Testis (tissue), 3 donors: Measurements from ENCODE around the gene FOSB. TPM values are rescaled to one million over a fixed set of nuclear protein-coding genes. Genes with fewer than 3 reads are reported as not detected.

ENCODE experiments used
- DNase-seq: peaks from one replicate; pipeline ENCODE4 v3.0.0-alpha.2; 2019
- H3K27ac ChIP-seq, 2 donors: fragments of 200-600 bp; sonication (generic); one replicate each; pipeline ENCODE4 v1.5.1; 2019
- H3K27me3 ChIP-seq: fragments of 200-600 bp; sonication (generic); one replicate; pipeline ENCODE4 v1.5.1; 2019
- H3K36me3 ChIP-seq: fragments of 200-600 bp; sonication (generic); one replicate; pipeline ENCODE4 v1.5.1; 2017; ENCODE audit warnings: low read depth; ENCODE audit errors: missing control alignments
- H3K4me1 ChIP-seq: fragments of 200-600 bp; sonication (generic); one replicate; pipeline ENCODE4 v1.5.1; 2019
- H3K4me3 ChIP-seq, 2 donors: fragments of 200-600 bp; sonication (generic); one replicate each; pipeline ENCODE4 v1.5.1; 2017 to 2019
- H3K9me3 ChIP-seq: fragments of 200-600 bp; sonication (generic); one replicate; pipeline ENCODE4 v1.5.1; 2017
- POLR2A ChIP-seq: fragments of 450-650 bp; IDR thresholded peaks from one replicate; pipeline ENCODE4 v1.6.1; 2017; ENCODE audit warnings: antibody characterized with exemption, mild to moderate bottlenecking, moderate library complexity
- WGBS, 2 donors: methylation state at CpG; one replicate each; pipeline ENCODE4 v1.1.5; 2018; 5-methylcytosine and 5-hydroxymethylcytosine counted together
- intact Hi-C: fragments of 100-400 bp; cut with DNase I; formaldehyde crosslinking; loops from one replicate; pipeline ENCODE4 v1.15.1; 2023; ENCODE audit warnings: low total_unique reads
- polyA plus RNA-seq: library from polyadenylated mRNA; stranded (reverse); fragments of 350-450 nt; fragmentation: Illumina TruSeq; extraction: RNeasy Lipid Tissue Mini Kit (QIAGEN cat#74804); gene quantifications from one replicate; pipeline ENCODE4 v1.2.3, GENCODE V29; 2014; ENCODE audit warnings: low read depth, low replicate concordance; ENCODE audit not compliant: insufficient read depth
- total RNA-seq, 2 donors: library from RNA; depleted of rRNA; stranded (reverse); fragments of >200 nt; gene quantifications; one replicate each; pipeline ENCODE4 v1.2.3, GENCODE V29; 2016
- TF ChIP-seq, protein P1 (sequence below), 3 experiments: fragments of 450-650 bp in 2 of 3; fragments of 200-600 bp in 1 of 3; sonication (generic) in 1 of 3; IDR thresholded peaks; one replicate each; pipeline ENCODE4 v1.5.1; 2016 to 2019; ENCODE audit warnings: antibody characterized with exemption in 3 of 3, mild to moderate bottlenecking in 2 of 3, moderate library complexity in 1 of 3

FOSB gene
- total and polyA plus RNA-seq, 3 donors from 2014 or later, result 1.2 to 22.7 (median 3.9) TPM

DNA sequence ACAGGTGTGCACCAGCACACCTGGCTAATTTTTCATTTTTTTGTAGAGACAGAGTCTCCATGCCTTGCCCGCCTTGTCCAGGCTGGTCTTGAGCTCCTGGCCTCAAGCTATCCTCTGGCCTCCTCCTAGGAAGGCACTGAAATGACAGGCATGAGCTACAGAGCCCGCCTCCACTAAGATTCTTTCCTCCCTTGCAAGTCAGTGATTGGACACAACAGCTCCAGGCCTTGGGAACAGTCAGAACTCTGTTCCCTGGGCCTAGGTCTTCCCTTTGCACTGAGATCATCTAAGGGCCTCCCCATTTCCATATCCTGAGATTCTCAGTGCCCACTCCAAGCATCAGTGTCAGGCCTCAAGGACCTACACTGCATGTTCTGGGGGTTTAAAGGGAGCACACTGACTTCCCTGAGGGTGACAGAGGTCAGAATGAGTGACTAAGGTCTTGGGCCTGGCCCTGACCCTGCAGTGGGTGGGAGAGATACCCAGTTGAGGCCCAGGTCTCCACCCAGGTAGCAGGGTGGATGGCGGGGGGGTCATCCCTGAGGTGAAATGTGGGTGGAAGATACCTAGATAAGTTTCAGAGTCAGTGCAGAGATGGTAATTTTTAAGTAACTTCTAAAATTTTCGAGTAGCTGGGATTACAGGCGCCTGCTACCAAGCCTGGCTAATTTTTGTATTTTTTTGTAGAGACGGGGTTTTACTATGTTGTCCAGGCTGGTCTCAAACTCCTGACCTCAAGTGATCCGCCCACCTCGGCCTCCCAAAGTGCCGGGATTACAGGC is 26.7 kb upstream of the FOSB start:
- 82 to 86% methylated on average over 9 of the region's 9 CpGs for WGBS, 2 donors
- TF ChIP-seq, protein P1, sequence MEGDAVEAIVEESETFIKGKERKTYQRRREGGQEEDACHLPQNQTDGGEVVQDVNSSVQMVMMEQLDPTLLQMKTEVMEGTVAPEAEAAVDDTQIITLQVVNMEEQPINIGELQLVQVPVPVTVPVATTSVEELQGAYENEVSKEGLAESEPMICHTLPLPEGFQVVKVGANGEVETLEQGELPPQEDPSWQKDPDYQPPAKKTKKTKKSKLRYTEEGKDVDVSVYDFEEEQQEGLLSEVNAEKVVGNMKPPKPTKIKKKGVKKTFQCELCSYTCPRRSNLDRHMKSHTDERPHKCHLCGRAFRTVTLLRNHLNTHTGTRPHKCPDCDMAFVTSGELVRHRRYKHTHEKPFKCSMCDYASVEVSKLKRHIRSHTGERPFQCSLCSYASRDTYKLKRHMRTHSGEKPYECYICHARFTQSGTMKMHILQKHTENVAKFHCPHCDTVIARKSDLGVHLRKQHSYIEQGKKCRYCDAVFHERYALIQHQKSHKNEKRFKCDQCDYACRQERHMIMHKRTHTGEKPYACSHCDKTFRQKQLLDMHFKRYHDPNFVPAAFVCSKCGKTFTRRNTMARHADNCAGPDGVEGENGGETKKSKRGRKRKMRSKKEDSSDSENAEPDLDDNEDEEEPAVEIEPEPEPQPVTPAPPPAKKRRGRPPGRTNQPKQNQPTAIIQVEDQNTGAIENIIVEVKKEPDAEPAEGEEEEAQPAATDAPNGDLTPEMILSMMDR (IDR thresholded peaks at IDR 0.05), result no peak
- TF ChIP-seq POLR2A, result no peak
- intact Hi-C loops, result no loop called here
- H3K9me3 ChIP-seq, result no peaks in the 10 kb centered on the region
- no peak overlapping the region for H3K4me3 ChIP-seq
- peaks cover 16% of the 10 kb centered on the region for H3K4me1 ChIP-seq
- peak overlapping the region in 1 of 2 donors; percentile 93 for H3K27ac ChIP-seq
- H3K27me3 ChIP-seq, result no peaks in the 10 kb centered on the region
- peak; percentile 36 for DNase-seq
- H3K36me3 ChIP-seq, result no peaks in the 10 kb centered on the region

DNA sequence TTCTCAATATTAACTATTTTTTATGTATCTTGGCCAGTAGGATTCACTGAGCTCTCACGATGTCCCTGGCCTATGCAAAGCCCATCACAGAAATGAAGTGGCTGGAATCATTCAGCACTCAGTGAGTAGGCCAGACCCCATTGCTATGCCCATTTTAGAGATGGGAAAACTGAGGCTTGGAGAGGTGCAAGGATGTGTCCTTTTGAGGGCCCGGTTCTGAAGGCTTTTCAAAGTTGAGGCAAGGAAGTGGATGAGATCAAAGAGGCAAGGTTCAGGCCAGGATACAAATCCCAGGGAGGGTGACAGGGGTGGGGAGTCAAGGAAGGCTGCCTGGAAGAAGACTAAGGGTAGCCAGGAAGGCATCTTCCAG is 25.4 kb upstream of the FOSB start:
- Histone ChIP-seq H3K4me3 (no peak overlapping the region), H3K9me3 (no peaks in the 10 kb centered on the region), H3K27me3 (no peaks in the 10 kb centered on the region), H3K27ac (peak overlapping the region in 1 of 2 donors; percentile 94), H3K4me1 (peaks cover 16% of the 10 kb centered on the region), H3K36me3 (no peaks in the 10 kb centered on the region)
- no peak for TF ChIP-seq POLR2A
- TF ChIP-seq, protein P1 (IDR thresholded peaks at IDR 0.05), result no peak
- WGBS, 2 donors, result 84 to 86% methylated on average over 2 of the region's 2 CpGs
- intact Hi-C loops, result no loop called here
- DNase-seq, result no peak

DNA sequence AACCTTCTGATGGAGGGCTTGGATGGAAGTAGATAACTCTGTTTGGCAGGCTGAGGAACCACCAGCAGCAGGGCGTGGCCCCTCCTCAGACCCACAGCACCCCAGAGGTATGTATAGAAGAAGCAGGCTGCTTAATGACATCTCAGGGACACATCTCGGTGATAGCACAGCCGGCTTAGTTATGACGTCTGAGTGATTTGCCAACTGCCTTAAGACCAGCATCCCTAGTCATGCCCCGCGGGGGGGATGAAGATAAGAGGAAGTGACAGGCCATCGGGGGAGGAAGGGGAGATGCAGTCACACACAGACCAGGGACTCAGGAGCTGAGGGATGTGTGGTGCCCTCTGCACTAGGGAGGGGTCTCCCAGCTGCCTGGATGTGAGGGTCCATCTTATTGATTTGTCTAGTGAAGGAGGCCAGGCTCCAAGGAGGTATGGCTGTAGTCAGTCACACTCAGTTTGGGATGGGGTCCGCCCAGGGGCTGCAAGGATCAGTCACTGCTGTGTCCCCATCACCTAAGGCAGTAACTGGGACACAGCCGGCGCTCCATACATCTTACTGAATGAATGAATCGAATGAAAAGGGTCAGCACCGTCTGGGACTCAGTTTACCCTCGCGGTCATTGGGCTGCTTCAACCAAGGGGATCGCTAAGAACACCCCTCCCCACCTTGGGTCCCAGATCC is 24.9 kb upstream of the FOSB start:
- DNase-seq, result peak; percentile 60
- no peaks in the 10 kb centered on the region for H3K36me3 ChIP-seq

DNA sequence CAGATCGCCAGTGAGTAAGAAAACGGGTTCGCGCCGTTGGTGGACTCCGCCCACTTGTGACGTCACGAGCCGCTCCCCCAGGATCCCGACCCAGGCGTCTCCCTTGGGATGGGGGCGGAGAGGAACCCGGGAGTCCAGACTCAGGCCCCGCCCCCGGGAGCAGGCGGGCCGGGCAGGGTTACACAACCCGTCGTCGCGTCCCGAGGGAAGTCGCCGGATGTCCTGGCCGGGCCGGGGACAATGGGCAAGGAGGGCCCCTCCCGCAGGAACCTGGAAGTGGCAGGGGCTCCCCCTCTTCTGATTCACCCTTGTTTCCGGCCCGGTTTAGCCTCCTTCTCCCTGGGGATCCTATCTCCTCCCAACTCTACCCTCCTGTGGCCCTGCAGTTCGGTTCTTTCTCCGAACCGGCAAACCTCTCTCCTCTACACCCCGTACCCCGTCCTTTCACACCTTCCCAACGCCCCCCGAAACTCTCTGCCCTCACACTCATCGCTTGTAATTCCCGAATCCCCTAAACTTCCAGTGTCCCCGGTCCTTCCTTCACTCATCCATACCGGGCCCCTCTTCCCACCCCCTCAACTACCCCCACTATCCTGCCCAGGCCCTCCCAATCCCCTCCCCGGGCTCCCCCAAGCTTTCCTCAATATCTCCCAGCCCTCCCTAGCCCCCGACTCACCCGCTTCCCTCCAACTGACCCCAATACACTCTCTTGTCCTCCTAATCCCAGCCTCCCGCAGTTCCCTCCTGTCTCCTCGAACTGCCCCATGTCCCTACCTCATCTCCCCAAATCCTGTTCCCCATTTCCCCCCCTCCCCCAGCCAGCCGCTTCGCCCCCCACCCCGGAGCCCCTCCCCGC is 24.1 kb upstream of the FOSB start:
- intact Hi-C loops, result no loop called here
- Histone ChIP-seq H3K27ac (peak overlapping the region; percentile 79 to 94), H3K4me3 (peak overlapping the region; percentile 50 to 51), H3K27me3 (no peaks in the 10 kb centered on the region), H3K36me3 (no peaks in the 10 kb centered on the region), H3K4me1 (peaks cover 16% of the 10 kb centered on the region), H3K9me3 (no peaks in the 10 kb centered on the region)
- peak; percentile 94 for DNase-seq
- TF ChIP-seq POLR2A, result peak; percentile 11
- TF ChIP-seq, protein P1 (IDR thresholded peaks at IDR 0.05), result no peak
- WGBS, 2 donors, result 1% methylated on average over 23 to 49 of the region's 49 CpGs

More for the DNA sequence above, 24.9 kb upstream of the FOSB start:
- Histone ChIP-seq H3K4me3 (peak overlapping the region; percentile 50 to 51), H3K27me3 (no peaks in the 10 kb centered on the region), H3K9me3 (no peaks in the 10 kb centered on the region), H3K27ac (peak overlapping the region; percentile 79 to 94), H3K4me1 (peaks cover 16% of the 10 kb centered on the region)
- WGBS, 2 donors, result 22 to 24% methylated on average over 14 to 15 of the region's 15 CpGs
- intact Hi-C loops, result no loop called here
- no peak for TF ChIP-seq POLR2A
- TF ChIP-seq, protein P1 (IDR thresholded peaks at IDR 0.05), result no peak
